Progenitor cell of endocrine pancreas (in vitro differentiated cells): Measurements from ENCODE around the gene MRM3. TPM values are rescaled to one million over a fixed set of nuclear protein-coding genes. Genes with fewer than 3 reads are reported as not detected.

Source experiments
- DNase-seq: peaks from one replicate; pipeline ENCODE4 v3.0.0; 2021; ENCODE audit warnings: low spot score; ENCODE audit not compliant: unreplicated experiment
- H3K27ac Mint-ChIP-seq: 2 replicates; pipeline ENCODE4 v1.8.0; 2021; ENCODE audit warnings: mild to moderate bottlenecking, moderate library complexity, mixed read lengths
- H3K27me3 Mint-ChIP-seq: 2 replicates; pipeline ENCODE4 v1.8.0; 2021; ENCODE audit warnings: mixed read lengths
- H3K36me3 Mint-ChIP-seq: 2 replicates; pipeline ENCODE4 v1.8.0; 2022; ENCODE audit warnings: mixed read lengths; ENCODE audit not compliant: insufficient read depth
- H3K4me1 Mint-ChIP-seq: 2 replicates; pipeline ENCODE4 v1.8.0; 2021; ENCODE audit warnings: low read depth, mixed read lengths
- H3K4me3 Mint-ChIP-seq: 2 replicates; pipeline ENCODE4 v1.8.0; 2021; ENCODE audit warnings: low read depth, mild to moderate bottlenecking, moderate library complexity, mixed read lengths
- H3K9me3 Mint-ChIP-seq: 2 replicates; pipeline ENCODE4 v1.8.0; 2021; ENCODE audit warnings: low read depth, mixed read lengths
- total RNA-seq: library from RNA; stranded (reverse); gene quantifications from 2 replicates; pipeline ENCODE4 v1.2.1, GENCODE V29; 2021
- TF ChIP-seq, protein P1 (sequence below): fragments of 200-600 bp; sonication (generic); IDR thresholded peaks from one replicate; pipeline ENCODE4 v1.5.0; 2021; ENCODE audit warnings: antibody characterized with exemption, mild to moderate bottlenecking; ENCODE audit not compliant: unreplicated experiment

The MRM3 gene
- total RNA-seq, 1 donor from 2014 or later: 14.5 TPM

DNA sequence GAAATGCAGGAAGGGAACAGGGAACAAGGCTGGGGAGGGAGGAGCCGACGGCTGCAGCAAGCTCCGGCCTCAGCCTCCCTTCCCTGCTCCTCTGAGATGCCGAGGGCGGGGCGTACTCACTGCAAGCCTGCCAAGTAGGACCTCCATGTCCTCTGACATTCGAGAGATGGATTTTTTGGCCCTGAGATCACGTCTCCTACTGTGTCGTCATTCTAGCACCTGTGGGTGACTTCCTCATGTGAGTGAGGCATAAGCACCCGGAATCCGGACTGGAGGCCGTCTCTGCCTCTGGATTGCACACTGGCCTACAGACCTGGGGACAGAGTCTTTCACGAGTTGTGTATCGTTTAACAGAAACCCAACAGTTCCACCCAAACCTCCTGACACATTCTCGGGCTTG lies 14.5 kb downstream of the MRM3 start:
- Mint-ChIP-seq H3K27me3 (no peaks in the 10 kb centered on the region), H3K4me1 (peaks cover 2% of the 10 kb centered on the region), H3K27ac (peak overlapping the region; percentile 45), H3K4me3 (no peak overlapping the region), H3K9me3 (no peaks in the 10 kb centered on the region), H3K36me3 (peaks cover 4% of the 10 kb centered on the region)
- TF ChIP-seq, protein P1, sequence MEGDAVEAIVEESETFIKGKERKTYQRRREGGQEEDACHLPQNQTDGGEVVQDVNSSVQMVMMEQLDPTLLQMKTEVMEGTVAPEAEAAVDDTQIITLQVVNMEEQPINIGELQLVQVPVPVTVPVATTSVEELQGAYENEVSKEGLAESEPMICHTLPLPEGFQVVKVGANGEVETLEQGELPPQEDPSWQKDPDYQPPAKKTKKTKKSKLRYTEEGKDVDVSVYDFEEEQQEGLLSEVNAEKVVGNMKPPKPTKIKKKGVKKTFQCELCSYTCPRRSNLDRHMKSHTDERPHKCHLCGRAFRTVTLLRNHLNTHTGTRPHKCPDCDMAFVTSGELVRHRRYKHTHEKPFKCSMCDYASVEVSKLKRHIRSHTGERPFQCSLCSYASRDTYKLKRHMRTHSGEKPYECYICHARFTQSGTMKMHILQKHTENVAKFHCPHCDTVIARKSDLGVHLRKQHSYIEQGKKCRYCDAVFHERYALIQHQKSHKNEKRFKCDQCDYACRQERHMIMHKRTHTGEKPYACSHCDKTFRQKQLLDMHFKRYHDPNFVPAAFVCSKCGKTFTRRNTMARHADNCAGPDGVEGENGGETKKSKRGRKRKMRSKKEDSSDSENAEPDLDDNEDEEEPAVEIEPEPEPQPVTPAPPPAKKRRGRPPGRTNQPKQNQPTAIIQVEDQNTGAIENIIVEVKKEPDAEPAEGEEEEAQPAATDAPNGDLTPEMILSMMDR: no peak
- DNase-seq: no peak

DNA sequence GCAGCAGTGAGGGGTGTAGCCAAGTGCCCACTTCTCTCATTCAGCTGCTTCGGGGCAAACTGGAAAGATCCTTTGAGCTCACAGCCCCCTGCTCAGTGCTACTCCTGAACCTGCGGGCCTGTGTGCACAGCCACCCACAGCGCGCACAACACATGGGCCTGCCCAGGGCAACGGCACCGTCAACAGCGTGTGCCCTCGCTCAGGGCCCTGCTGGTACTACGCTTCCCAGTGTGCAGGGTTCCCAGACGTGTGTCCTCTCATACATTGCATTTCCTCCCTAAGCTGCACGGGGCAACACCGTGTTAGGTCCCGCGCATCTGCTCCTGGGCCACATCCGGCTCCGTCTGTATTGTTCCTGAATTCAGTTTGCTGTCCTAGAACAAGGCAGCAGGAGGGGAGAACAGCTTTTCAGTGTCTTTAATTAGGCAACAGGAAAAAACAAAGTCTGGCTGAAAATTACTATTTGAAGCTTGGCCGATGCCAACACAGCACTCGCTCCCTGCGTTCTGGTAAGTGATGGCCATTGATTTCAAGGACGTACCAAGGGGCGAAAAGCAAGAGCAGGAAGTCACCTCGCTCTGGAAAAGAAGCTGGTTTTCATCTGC lies 15.2 kb downstream of the MRM3 start:
- no peak for DNase-seq
- Mint-ChIP-seq H3K27me3 (no peaks in the 10 kb centered on the region), H3K9me3 (no peaks in the 10 kb centered on the region), H3K4me1 (peaks cover 2% of the 10 kb centered on the region), H3K27ac (peak overlapping the region; percentile 67), H3K36me3 (peaks cover 4% of the 10 kb centered on the region), H3K4me3 (no peak overlapping the region)
- TF ChIP-seq, protein P1: no peak

DNA sequence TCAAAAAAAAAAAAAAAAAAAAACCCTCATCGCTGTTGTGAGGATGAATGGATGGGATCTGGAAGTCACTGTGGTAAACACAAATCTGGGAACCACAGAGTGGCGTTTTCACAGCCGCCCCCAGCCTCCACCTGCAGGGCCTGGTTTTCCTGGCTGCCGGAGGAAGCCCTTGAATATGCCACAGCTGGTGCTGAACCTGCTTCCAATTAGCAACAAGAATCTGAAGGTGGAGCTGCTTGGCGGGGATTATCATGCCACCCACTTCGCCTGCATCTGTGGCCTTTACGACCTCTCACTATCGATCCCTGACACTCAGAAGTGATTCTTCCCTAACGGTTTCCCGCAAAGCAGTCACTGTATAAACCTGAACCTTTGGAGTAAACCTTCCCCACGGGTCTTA lies 16.1 kb downstream of the MRM3 start:
- peaks cover 4% of the 10 kb centered on the region for H3K36me3 Mint-ChIP-seq
- TF ChIP-seq, protein P1: no peak

DNA sequence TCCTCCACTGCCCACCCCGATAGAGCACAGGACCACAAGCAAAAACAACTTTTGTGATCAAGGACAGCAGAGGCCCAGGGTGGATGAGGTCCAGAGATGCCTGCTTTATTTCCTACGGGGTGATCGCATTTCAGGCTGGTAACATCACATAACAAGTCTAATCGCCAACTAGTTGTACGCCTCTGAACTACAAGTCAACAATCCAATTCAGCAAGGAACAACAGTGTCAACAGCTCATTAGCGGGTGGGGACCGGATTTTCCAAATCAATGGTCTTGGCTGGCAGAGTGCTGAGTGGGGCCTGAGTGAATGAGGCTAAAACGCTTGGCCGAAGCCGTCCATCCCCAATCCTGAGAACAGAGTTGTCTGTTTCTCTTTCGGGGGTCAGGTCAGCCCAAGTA lies 17.1 kb downstream of the MRM3 start:
- Mint-ChIP-seq H3K4me1 (peaks cover 2% of the 10 kb centered on the region), H3K27me3 (no peaks in the 10 kb centered on the region), H3K36me3 (peaks cover 4% of the 10 kb centered on the region), H3K9me3 (no peaks in the 10 kb centered on the region), H3K27ac (no peak overlapping the region), H3K4me3 (no peak overlapping the region)
- DNase-seq: no peak
- TF ChIP-seq, protein P1: no peak

More for the DNA sequence above, 16.1 kb downstream of the MRM3 start:
- peaks cover 2% of the 10 kb centered on the region for H3K4me1 Mint-ChIP-seq
- H3K27ac Mint-ChIP-seq: no peak overlapping the region
- no peak for DNase-seq
- H3K27me3 Mint-ChIP-seq: no peaks in the 10 kb centered on the region
- H3K9me3 Mint-ChIP-seq: no peaks in the 10 kb centered on the region
- H3K4me3 Mint-ChIP-seq: no peak overlapping the region

DNA sequence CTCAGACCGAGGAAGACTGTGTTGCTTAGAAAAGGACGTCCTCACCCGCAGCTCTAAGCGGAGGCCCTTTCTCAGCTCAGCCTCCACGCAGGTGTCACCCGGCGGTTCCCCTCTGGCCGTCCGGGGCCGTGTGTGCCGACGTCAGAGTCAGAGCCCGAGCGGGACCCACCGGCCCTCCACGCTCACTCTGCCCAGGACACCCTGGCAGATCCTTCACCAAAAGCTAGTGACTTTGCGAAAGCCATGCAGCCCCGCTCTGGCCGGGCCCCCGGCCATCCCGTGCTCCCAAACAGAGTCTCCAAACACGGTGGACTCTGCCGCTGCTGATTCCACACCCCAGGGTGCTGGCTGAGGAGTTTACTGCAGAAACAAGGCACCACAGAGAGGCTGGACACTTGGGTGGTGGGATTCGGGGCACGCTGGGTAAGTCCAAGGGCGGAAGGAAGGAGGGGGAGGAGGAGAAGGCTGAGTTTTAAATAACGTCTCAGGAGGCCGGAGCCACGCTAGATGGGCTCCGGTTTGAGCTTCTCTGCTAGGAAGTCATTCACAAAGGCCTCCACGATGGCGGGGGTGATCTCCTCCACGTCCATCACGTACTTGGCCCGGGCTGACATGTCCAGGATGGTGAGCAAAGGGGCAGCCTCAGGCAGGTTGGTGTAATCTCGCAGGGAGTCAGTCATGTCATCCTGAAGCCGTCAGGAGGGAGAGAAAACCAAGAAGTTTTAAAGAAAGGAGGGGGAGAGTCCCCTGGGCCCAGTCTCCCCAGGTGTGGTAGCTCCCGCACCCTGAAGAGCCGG lies 18.5 kb downstream of the MRM3 start:
- no peaks in the 10 kb centered on the region for H3K9me3 Mint-ChIP-seq
- H3K27ac Mint-ChIP-seq: peak overlapping the region; percentile 82
- TF ChIP-seq, protein P1: no peak
- DNase-seq: no peak
- H3K4me3 Mint-ChIP-seq: no peak overlapping the region
- no peaks in the 10 kb centered on the region for H3K4me1 Mint-ChIP-seq
- no peaks in the 10 kb centered on the region for H3K27me3 Mint-ChIP-seq
- H3K36me3 Mint-ChIP-seq: peaks cover 2% of the 10 kb centered on the region
